NCI-H345 treated with DMSO at 0.1 percent for 48 hours (cell line): ENCODE data around the gene SRRD.

ENCODE experiments used
- DNase-seq: peaks from one replicate; lab custom pipeline; 2025; ENCODE audit not compliant: unreplicated experiment; lab: John Stamatoyannopoulos, UW

SRRD gene

DNA sequence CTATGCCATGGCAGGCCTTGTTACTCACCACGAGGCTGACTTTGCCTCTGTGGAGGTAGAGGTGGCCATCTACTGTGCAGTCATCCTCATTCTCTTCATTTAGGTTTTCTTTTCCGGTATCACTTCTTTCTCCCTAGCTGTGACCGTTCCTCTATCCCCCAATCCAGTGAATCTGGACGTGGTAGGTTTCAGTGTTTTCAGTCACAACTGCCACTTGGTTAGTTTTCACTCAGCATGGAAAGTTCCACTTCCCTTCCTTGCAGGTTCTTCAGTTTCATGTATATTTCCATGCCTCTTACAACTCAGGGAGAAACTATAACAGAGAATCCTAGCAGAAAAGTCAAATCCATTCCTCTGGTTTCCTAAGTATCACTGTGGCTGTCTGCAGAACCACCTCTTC lies 2.0 kb upstream of the SRRD start:
- no peak for DNase-seq

DNA sequence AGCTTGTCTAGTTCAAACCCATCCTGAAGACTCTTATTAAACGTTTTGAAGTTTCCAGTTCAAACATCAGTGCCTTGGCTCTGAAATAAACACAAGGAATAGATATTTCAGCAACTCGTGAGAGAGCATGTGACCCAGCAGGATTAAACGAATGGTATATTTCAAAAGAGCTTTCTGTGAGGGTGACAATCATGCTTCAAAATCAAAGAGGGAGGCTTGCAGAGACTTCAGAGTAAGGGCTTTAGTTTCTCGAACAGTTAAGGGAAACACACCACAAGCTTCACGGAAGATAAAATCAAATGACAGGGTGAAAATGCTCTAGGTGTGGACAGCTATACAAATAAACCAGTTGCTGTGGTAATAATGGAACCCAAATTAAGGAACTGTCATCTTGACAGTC lies 1.5 kb upstream of the SRRD start:
- no peak for DNase-seq

DNA sequence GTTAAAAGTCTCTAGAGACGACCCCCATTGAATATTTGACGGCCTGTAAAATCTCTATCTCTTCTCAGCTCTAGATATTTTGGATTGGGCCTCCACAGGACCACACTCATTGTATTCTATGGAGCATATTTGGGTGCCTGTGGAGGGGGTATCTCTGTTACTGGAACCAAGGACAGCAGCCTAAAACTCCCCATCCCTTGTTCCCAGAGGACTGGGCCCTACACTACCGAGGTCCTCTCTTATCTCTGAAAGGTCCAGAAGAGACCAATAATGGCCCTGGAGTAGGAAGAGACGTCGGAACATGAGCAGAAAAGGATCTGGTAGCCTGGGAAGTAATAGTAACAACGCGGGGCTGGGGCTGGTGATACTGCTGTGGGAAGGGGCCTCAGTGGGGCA lies 636 bp upstream of the SRRD start:
- no peak for DNase-seq

DNA sequence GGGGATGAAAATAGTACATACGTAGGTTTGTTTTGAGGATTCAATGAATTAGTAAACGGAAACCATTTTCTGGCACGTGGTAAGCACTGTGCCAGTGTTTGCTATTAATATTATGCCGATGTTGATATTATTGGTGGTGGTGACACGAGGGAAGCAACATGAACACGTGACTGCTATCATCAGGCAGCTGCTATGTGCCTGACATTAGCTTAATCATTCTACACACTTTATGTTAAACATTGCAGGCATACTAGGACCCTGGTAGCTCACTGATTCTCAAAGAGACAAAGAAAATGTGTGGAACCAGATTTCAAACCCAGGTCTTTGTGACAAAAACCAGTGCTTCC lies 656 bp downstream of the SRRD start:
- no peak for DNase-seq

DNA sequence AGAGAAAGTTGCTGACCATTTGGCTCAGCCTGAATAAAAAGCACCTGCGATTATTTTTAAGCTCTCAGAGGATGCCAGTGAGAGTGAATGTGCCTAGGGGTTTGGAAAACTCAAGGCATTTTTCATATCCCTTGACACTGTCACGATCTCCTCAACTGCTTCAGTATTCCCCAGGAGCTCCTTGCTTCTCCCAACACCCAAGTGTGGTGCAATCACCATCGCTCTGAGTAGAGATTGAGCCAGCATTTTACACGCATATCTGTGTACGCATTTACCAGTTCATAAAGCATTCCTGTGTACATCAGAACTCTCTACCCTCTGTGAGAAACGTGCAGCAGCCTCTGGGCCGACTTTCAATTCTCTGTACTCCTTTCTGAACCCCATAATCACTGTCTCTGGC lies 1.3 kb downstream of the SRRD start:
- DNase-seq = no peak

DNA sequence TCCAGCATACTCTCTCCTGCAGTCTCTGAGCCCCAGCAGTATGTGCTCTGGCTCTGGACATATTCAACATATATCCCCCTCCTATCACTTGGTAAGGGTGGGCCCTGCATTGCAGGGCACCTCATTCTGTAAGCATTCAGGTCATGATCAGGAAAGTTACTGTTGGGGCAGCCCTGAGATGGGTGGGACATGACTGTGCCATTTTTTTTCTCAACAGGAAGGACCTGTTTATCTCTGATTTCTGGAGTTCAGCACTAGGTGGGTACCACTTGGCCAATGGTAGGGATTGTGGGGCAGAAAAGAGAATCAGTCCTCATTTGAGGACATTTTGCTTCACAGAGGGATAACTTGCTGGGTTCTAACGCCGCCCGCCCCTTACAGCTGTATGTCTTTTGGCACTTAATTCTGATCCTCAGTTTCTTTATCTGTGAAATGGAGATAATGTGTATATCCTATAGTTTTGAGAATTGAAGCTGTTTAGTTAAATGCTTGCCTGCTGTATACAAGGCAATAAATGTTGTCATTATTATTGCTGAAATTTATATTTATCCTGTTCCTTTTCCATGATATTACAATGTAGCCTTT lies 2.2 kb downstream of the SRRD start:
- DNase-seq = no peak

DNA sequence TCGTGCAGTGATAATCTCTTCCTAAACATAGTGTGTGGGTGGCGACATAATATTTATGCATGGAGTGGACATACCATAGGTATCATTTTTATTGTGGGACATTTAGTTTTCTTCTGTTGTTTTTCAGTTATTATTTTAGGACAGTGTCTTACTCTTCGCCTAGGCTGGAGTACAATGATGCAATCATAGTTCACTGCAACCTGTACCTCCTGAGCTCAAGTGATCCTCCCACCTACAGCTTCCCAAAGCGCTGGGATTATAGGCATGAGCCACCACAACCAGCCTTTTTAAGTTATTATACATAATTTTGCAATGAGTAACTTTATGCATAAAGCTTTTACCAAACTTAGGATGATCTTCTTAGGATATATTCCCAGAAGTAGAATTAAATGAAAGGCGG lies 2.7 kb downstream of the SRRD start:
- no peak for DNase-seq

DNA sequence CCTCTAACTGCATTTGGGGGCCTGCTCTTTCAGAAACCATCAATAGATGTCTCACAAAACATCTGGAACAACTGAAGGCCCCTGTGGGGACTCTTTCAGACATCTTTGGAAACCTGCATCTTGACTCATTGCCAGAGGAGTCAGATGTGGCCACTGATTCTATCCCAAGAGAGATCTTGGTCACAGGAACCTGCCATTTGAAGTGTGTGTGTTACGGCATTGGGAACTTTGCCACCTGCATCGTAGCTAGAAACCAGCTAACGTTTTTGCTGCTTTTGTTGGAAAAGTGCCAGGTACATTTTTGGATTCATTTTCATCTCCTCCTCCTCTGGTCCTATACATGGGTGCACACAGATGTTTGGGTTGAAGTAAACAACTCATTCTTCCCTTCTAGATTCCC lies 4.3 kb downstream of the SRRD start:
- DNase-seq = no peak

DNA sequence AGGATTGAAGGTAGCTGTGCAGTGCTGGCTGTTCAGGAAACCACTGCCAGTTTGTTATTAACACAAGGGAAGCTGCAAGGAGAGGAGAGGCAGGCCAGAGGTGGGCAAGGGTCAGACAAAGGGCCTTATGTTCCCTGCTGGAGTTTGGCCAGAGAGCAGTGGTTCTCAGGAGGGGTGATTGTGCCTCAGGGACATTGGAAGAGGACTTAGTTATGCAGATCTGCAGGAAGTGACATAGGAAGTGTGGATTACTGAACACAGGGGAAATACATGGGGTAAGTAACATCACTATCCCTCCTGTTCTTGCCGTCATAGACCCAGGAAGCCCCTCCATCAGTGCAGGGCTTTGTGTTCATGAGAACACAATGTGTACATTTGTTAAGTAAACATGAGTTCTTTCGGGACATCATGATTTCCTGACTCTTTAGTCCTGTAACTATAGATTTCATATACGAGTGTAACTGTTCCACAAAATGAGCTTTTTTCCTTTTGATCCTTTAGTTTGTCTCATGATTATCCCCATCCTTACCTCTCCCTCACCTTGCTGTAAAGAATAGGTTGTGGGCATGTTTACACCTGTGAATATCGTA lies 5.9 kb downstream of the SRRD start:
- DNase-seq = no peak

DNA sequence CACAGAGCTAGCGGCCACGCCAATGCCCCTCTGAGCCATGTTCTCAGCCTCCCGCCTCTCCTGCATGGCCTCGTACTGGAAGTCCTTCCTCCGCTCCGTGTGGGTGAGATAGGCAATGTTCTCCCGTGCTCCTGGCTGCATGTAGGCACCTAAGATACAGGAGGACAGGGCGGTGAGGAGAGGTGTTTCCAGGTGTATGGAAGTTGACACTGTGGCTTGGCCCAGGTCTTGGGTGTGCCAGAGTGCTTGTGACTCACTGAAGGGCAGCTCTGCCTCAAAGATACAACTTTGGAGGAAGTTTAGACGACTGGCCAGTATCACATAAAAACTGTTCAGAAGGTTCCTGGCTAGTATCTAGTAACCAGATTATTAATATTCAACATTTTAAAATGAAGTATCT lies 8.5 kb downstream of the SRRD start:
- no peak for DNase-seq

DNA sequence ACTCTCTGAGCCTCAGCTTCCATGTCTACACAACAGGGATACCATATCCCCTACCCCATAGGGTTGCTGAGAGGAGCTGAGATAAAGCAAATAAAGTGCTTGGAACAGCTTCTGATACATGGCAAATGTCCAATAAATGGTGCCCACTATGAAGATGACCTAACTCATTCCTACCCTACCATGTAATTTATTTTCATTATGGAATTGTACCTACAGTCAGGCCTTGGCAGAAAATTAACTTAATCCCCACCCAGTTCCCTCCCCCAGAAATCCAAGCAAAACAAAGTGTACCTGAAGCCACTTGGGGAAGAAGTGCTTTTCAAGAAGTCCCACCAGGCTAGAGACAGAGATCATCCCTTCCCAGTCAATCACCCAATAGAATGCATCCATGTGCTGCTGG lies 10.8 kb downstream of the SRRD start:
- no peak for DNase-seq

DNA sequence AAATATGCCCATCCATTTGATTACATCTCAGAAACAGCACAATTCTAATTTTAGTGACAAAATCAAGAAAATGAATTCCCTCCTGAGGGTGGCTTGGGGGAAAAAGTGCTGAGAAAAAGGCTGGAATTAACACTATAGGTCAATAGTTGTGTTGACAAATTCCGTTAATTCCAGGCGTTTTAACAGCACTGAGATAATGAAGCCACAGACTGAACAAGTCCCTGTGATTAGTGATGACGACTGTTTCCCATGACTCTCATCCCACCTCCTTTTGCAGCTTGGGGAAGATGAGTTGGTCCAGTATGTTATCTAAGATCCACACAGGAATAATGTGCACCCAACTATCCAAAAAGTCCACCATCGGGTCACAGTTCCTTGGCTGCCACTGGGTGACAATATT lies 12.8 kb downstream of the SRRD start:
- no peak for DNase-seq

DNA sequence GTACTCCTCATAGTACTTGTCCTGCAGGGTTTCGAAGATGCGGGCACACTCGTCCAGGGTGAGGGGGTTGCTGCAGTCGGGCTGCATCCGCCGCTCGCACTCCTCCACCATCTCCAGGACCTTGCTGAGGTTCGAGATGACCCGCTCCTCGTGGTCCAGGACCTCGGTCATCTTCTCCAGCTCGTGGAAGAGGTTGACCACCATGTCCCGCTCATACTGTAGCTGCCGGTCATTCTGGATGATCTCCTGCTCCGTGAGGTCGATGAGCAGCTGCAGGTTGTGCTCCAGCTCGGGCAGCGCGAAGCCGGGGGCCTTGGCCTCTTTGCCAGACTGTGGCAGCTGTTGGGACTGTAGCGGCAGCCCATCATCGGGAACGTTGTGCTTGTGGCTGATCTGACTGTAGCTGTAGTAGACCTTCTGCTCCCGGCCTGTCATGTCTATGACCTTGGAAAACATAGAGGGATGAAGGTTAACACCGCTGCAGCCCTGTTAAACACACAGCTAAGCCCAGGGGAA lies 15.6 kb downstream of the SRRD start:
- DNase-seq = no peak

DNA sequence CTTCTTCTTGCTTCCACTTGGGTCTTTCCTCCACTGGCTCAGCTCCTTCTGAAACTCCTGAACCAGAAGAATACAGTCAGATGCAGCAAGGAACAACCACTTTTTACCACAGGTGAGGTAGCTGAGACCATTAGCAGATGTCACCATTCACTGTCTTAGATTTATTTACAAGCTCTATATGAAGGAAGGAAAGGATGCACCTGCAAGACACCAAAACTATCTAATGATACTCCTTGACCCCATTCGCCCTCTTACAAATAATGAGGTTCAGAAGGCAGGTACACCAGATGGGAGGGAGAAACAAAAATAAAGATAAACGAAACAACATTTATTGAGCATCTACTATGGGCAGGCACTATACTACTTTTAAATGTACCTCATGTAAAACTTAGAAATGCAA lies 18.3 kb downstream of the SRRD start:
- DNase-seq = no peak

DNA sequence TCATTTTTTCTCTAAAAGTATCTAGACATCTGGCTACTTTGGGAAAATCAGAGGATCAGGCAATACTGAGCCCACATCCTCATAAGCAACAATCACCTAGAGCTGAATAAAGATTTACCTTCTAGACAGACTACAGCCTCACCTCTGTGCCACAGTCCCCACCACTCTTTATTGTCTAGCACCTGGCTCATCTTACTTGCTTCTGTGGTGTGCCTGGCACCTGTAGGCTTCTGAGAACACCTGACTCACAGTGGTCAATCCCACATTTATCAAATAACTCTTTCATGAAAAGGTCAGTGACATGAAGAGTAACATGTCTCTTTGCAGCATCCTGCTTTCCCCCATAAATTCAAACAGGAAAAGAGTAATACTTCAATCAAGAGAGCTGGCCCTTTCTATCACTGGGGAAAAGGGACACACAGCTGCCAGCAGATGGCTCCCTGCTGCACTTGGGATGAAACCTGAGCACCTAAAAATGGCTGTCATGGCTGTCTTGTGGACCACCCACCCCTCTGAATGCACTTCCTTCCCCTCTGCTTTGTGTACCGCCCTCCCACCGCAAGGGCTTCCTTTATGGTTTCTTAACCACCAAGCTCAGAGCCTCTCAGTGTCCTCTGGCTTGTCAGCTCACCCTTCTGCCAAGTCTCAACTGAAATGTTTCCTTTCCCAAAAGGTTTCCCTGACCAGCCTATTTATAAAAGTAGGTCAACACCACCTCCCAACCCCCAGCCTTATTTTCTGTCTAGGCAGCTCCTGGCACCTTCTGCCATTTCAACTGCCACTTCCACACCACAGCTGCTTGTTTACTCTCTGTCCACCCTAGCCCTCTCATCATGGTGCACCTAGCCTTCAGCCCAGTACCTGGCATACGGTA lies 19.2 kb downstream of the SRRD start:
- DNase-seq = no peak

DNA sequence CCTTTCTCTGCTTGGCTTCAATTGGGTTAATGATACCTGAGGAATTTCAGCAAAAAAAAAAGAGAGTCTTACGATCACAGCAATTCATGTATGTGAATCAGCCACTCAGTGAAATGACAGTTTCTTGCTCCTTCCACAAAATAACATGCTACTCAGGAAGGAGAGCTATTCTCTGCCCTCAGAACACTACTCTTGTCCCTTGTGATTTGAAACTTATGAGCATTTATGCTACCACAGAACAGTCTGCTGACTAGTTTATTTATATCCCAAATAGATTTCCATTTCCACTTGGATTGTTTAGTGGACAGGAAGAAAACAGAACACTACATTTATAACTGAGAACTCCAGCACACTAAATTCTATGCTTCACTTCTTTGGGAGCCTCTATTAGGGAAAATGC lies 20.1 kb downstream of the SRRD start:
- DNase-seq = no peak

DNA sequence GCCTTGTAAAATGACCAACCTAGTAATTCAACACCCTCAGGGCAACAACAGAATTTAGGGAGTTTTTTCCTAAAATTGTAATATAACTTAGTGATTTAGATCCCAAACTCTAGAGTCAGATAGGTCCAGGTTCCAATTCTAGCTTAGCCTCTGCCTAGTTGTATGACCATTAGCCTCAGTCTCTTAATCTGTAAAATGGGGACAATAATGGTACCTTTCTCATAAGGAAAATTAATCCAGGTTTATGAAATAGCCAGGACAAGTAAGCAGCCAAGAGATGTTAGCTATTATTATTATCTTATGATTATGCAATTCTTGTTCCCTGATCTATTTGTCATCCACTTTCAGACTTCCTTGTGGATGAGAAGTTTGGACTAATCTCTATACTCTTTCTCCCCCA lies 24.5 kb downstream of the SRRD start:
- no peak for DNase-seq

DNA sequence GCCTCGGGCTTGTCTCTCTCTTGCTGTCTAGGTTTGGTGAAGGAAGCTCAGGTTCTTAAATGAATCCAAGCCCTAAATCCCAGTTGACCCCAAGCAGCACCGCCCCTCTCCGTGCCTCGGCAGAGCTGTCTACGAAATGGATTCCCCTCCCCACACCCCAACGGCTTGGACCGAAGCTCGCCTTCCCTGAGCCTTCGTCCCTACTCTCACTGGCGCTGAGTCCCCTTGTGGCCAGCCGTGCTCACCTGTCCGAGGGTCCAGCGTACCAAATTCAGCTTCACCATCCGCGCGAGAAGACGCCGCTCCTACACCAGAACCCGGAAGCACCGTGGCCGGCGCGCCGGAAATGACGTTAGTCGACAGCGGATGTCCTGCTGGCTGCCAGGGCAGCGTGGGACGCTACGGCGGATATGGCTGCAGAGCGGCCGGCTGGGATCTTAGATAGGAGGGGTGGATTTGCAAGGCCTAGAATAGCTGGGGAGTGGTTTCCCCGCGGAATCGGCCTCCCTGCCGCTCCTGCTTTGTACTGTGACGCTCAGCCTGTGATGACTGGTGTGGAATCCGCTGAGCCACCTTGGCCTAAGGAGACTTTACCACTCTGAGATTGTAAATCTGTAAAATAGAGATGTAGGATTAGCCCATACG lies 28.6 kb downstream of the SRRD start, which contains the start of gene TFIP11:
TSS of gene TFIP11 (minus strand) at position 325 of the 645 bp plus-strand sequence. CDS start 2,201 bp downstream, outside the sequence.
- DNase-seq = peak; percentile 55

DNA sequence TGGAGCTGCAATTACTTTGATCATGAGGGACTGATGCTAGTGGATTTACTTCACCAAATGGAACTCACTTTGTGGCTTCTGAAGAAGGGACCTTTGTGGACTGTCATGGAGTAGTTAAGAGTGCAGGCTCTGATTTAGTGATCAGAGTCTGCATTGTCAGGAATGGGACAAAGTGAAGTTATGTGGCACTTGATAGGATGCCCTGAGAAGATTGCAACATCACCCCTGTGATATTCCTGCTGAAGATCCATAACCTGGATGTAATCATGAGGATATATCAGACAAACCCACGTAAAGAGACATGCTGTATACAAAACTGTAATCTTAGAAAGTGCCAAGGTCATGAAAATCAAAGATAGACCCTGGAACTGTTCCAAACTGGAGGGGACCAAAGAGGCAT lies 30.2 kb downstream of the SRRD start:
- DNase-seq = no peak

DNA sequence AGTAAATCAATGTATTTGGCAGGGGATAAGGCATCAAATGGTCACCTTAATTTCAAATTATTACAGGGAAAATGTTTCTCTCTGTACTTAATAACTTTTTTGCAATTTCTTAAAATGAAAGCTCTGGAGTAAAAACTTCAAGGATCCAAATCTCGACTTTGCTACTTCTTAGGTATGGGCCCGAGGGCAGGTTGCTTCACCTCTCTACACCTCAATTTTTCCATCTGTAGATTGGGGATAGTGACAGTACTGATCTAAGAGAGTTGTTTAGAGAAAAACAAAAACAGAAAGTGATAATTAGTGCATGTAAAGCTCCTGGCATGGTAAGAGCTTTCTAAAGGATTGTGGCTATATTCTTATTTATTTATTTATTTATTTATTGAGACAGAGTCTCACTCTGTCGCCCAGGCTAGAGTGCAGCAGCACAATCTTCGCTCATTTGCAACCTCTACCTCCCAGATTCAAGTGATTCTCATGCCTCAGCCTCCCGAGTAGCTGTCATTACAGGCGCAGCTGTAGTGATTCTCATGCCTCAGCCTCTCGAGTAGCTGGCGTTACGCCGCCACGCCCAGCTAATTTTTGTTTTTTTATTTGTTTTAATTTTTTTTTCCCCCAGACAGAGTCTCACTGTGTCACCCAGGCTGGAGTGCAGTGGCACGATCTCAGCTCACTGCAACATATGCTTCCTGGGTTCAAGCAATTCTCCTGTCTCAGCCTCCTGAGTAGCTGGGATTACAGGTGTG lies 30.9 kb downstream of the SRRD start:
- DNase-seq = no peak

DNA sequence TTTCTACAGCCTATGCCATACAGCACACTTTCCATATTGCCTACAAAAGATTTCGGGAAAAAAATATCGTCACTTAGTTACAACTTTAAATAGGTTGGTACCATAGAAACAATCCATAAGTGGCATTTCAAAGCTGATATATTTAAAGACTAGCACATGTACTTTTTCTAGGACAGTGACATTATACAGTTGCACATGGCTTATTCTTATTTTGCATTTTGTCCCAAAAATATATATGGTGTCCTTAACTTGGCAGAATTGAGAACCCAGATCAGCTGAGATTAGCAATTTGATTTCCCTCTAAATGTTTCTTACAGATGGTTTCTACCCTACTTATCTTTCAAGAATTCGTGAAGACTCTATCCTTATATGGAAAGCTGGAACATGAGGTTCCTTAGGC lies 32.3 kb downstream of the SRRD start:
- no peak for DNase-seq
